GM12864 (cell line): ENCODE results near the gene MSMO1.
A peak's percentile ranks its signal among the peaks of the same experiment; 100 is the strongest.

Experiments
- DNase-seq: peaks from one replicate; pipeline ENCODE4 v3.0.0-alpha.2; 2011; ENCODE audit warnings: low read depth
- H3K4me3 ChIP-seq: 2 replicates; pipeline ENCODE4 v1.5.1; 2011; ENCODE audit warnings: mild to moderate bottlenecking, low read depth, low read length, control low read depth
- CTCF ChIP-seq: IDR thresholded peaks from 2 replicates; pipeline ENCODE4 v1.5.1; 2011; ENCODE audit warnings: low read depth, mild to moderate bottlenecking, moderate library complexity, low read length, control low read depth, inconsistent platforms; ENCODE audit errors: missing control alignments

The MSMO1 gene

GRCh38 chr4:165347647-165348569, 20.4 kb downstream of the MSMO1 start:
- no peak overlapping the region for H3K4me3 ChIP-seq
- DNase-seq, result no peak
- TF ChIP-seq CTCF, result no peak

GRCh38 chr4:165351359-165352130, 24.1 kb downstream of the MSMO1 start:
- TF ChIP-seq CTCF, result peak; percentile 47
- no peak for DNase-seq
- H3K4me3 ChIP-seq, result no peak overlapping the region

GRCh38 chr4:165355900-165356300, 28.4 kb downstream of the MSMO1 start:
- H3K4me3 ChIP-seq, result no peak overlapping the region
- no peak for DNase-seq
- TF ChIP-seq CTCF, result peak; percentile 37

GRCh38 chr4:165359506-165359905, 32.0 kb downstream of the MSMO1 start:
- no peak for TF ChIP-seq CTCF
- no peak for DNase-seq
- no peak overlapping the region for H3K4me3 ChIP-seq

- TF ChIP-seq CTCF, result no peak
- H3K4me3 ChIP-seq, result no peak overlapping the region
- DNase-seq, result no peak
Observed at GRCh38 chr4:165360041-165360695, 32.7 kb downstream of the MSMO1 start.

GRCh38 chr4:165360985-165361670, 33.7 kb downstream of the MSMO1 start:
- no peak for TF ChIP-seq CTCF
- no peak for DNase-seq
- no peak overlapping the region for H3K4me3 ChIP-seq
